ENCODE data around the gene CALN1. TPM values are rescaled to one million over a fixed set of nuclear protein-coding genes. Genes with fewer than 3 reads are reported as not detected.

CALN1 gene
- total and polyA plus RNA-seq, 12 donors: not detected

GRCh38 chr7:71842786-71843185 is 569.4 kb downstream of the CALN1 start:
- ATAC-seq: no peak
- H3K4me3 ChIP-seq: no peak overlapping the region
- 62% methylated on average over 3 of the region's 3 CpGs for WGBS, 2 donors
- no peak for TF ChIP-seq CTCF (IDR thresholded peaks at IDR 0.05)
- no peaks in the 10 kb centered on the region for H3K4me1 ChIP-seq
- H3K9me3 ChIP-seq: peaks cover 0 to under 1% (median 0%) of the 10 kb centered on the region in 11 donors
- H3K36me3 ChIP-seq: no peaks in the 10 kb centered on the region
- no peak overlapping the region for H3K27ac ChIP-seq
- intact Hi-C loops (cut with DNase I): no loop called here
- H3K27me3 ChIP-seq: peaks cover 0 to 7% (median 0%) of the 10 kb centered on the region in 7 donors
- no peak for DNase-seq

- no peaks in the 10 kb centered on the region for H3K36me3 ChIP-seq
- H3K4me3 ChIP-seq: no peak overlapping the region
- H3K27ac ChIP-seq: no peak overlapping the region
- no peaks in the 10 kb centered on the region for H3K9me3 ChIP-seq
- no peak for TF ChIP-seq CTCF (IDR thresholded peaks at IDR 0.05)
- WGBS, 2 donors: 40 to 56% methylated on average over 6 of the region's 6 CpGs
- intact Hi-C loops (cut with DNase I): no loop called here
- no peak for DNase-seq
- no peak for ATAC-seq
- no peaks in the 10 kb centered on the region for H3K4me1 ChIP-seq
- H3K27me3 ChIP-seq: peaks cover 0 to 7% (median 0%) of the 10 kb centered on the region in 7 donors
These were observed 569.8 kb downstream of the CALN1 start for GRCh38 chr7:71842381-71842780.

- no peak for TF ChIP-seq CTCF (IDR thresholded peaks at IDR 0.05)
- no peaks in the 10 kb centered on the region for H3K27me3 ChIP-seq
- DNase-seq: no peak
- H3K36me3 ChIP-seq: no peaks in the 10 kb centered on the region
- no peak for ATAC-seq
- WGBS, 2 donors: 82 to 90% methylated on average over 5 of the region's 5 CpGs
- H3K9me3 ChIP-seq: no peaks in the 10 kb centered on the region
- H3K4me1 ChIP-seq: no peaks in the 10 kb centered on the region
- intact Hi-C loops (cut with DNase I): no loop called here
- H3K4me3 ChIP-seq: no peak overlapping the region
- H3K27ac ChIP-seq: no peak overlapping the region
These were observed 577.1 kb downstream of the CALN1 start for GRCh38 chr7:71835056-71835455.

- intact Hi-C loops (cut with DNase I): no loop called here
- H3K36me3 ChIP-seq: no peaks in the 10 kb centered on the region
- no peaks in the 10 kb centered on the region for H3K4me1 ChIP-seq
- no peak overlapping the region for H3K4me3 ChIP-seq
- peaks cover 0 to 8% (median 0%) of the 10 kb centered on the region in 11 donors for H3K9me3 ChIP-seq
- H3K27me3 ChIP-seq: no peaks in the 10 kb centered on the region
- no peak for TF ChIP-seq CTCF (IDR thresholded peaks at IDR 0.05)
- DNase-seq (no peak), ATAC-seq (no peak)
- 68 to 80% methylated on average over 3 of the region's 3 CpGs for WGBS, 2 donors
- no peak overlapping the region for H3K27ac ChIP-seq
These were observed 582.6 kb downstream of the CALN1 start for GRCh38 chr7:71829515-71829914.

All from heart right ventricle (tissue), 16 donors.